ENCODE data around the gene SLC27A2.
A peak's percentile ranks its signal among the peaks of the same experiment; 100 is the strongest.
"Not testable (repeated sequence)": the region's sequence is repeated elsewhere in the genome, so short reads cannot be mapped to it uniquely, and the experiment has no call there.

Gene SLC27A2

DNA sequence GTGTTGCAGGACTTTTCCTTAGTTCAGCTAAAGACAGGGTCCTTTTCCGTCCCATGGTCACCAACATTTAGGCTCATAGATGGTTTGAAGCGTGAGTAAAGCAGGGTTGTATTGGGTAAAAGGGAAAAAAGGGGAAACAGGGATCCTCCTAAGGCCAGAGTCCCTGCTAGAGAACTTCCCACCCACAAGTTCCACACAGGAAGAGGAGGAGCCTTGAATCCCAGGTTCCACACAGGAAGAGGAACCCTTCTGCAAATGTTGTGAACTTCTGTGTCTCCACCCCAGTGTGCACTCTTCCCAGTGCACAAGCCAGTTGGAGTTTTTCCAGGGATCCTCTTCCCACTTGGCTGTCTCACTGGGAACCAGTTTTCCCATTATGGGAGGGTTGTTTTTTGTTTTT, 35.4 kb upstream of the SLC27A2 start:
- H3K4me3 ChIP-seq (ENCODE audit: low read length) = no peak overlapping the region
- DNase-seq (ENCODE audit: low read depth) = no peak
- TF ChIP-seq, protein P1, sequence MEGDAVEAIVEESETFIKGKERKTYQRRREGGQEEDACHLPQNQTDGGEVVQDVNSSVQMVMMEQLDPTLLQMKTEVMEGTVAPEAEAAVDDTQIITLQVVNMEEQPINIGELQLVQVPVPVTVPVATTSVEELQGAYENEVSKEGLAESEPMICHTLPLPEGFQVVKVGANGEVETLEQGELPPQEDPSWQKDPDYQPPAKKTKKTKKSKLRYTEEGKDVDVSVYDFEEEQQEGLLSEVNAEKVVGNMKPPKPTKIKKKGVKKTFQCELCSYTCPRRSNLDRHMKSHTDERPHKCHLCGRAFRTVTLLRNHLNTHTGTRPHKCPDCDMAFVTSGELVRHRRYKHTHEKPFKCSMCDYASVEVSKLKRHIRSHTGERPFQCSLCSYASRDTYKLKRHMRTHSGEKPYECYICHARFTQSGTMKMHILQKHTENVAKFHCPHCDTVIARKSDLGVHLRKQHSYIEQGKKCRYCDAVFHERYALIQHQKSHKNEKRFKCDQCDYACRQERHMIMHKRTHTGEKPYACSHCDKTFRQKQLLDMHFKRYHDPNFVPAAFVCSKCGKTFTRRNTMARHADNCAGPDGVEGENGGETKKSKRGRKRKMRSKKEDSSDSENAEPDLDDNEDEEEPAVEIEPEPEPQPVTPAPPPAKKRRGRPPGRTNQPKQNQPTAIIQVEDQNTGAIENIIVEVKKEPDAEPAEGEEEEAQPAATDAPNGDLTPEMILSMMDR (IDR thresholded peaks at IDR 0.05; ENCODE audit: insufficient read depth, low read depth, low read length, missing control alignments) = no peak

DNA sequence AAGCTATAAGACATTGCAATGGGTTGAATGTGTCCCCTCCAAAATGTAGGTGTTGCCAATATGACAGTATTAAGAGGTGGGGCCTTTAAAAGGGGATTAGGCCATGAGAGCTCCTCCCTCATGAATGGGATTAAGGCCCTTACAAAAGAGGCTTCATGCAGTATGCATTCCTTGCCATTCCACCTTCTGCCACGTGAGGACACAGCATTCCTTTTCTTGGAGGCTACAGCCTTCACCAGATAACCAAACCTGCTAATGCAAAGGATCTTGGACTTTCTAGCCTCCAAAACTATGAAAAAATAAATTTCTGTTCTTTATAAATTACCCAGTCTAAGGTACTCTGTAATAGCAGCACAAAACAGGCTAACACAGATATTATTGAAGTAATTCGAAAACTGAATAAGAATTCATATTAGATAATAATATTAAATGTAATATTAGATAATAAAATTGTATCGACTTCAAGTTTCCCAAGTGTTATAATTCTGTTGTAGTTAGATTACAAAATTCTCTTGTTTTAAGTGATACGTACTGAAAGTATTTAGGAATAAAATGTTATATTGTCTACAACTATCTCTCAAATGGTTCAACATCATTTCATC, 33.5 kb upstream of the SLC27A2 start:
- no peak overlapping the region for H3K4me3 ChIP-seq (ENCODE audit: low read length)
- TF ChIP-seq, protein P1 (IDR thresholded peaks at IDR 0.05; ENCODE audit: insufficient read depth, low read depth, low read length, missing control alignments) = peak; percentile 96
- DNase-seq (ENCODE audit: low read depth) = peak; percentile 84

DNA sequence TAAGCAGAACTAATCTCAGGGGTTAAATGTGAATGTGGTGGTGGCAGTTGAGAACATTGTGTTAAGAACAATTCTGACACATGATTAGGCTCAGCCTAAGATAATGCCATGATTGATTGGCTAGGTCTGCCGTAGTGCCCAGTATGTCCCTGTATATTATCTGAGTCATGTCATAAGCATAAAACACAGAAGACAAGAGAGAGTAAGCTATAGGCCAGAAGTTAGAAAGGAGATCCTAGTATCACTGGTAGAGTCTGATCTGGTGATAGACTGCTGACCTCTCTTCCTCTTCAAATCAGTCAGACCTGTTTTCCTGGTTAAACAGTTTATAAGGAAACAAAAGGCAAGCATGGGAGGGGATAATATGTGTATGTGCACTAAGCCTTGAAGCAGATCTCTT, 32.9 kb upstream of the SLC27A2 start:
- DNase-seq (ENCODE audit: low read depth) = peak; percentile 64
- TF ChIP-seq, protein P1 (IDR thresholded peaks at IDR 0.05; ENCODE audit: insufficient read depth, low read depth, low read length, missing control alignments) = no peak
- no peak overlapping the region for H3K4me3 ChIP-seq (ENCODE audit: low read length)

DNA sequence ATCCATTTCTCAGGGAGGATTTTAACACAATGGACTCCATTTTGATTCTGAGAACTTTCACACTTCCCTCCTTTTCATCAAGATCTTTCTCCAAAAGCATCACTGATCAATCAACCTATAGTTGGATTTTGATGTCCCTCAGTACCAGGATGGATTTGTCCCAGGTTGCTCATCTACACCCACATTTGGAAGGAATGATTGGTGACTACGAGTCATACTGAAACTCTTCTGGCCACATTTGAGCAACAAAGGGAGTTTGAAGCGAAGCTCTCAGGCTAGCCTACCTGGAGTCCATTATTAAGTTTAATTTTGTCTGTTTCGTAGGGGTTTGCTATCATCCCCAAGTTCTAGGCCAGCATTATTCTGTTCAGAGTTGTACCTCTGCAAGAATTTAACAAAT, 31.6 kb upstream of the SLC27A2 start:
- DNase-seq (ENCODE audit: low read depth) = no peak
- H3K4me3 ChIP-seq (ENCODE audit: low read length) = no peak overlapping the region
- TF ChIP-seq, protein P1 (IDR thresholded peaks at IDR 0.05; ENCODE audit: insufficient read depth, low read depth, low read length, missing control alignments) = no peak

DNA sequence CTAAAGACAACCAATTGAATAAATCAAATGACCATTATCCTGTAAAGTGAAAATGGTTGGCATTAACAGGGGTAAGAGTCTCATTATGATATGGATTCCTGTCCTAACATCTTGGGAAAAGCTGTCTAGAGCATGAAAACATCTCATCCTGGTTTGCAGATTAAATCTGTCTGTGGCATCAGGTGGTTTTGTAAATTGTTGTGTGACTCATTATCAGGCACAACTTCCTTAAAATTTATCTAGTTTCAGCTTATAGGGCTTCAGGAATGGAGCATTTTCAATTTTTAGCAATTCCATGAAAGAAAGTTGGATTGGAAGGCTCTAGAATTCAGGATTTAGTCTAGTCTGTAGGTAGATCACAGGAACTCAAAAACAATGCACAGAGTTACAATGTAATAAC, 31.1 kb upstream of the SLC27A2 start:
- no peak for DNase-seq (ENCODE audit: low read depth)
- TF ChIP-seq, protein P1 (IDR thresholded peaks at IDR 0.05; ENCODE audit: insufficient read depth, low read depth, low read length, missing control alignments) = no peak
- no peak overlapping the region for H3K4me3 ChIP-seq (ENCODE audit: low read length)

DNA sequence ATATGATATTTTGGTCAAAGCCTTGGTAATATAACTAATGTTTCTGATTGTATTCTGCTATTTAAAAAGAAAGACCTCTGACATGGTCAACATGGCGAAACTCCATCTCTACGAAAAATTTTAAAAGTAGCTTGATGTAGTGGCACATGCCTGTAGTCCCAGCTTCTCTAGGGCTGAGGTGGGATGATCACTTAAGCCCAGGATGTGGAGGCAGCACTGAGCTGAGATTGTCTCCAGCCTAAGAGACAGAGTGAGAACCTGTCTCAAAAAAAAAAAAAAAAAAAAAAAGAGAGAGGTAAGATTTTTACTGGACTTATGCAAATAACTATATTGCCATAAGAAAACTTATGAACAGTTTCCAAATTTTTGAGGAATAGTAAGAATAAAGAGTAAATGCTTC, 30.5 kb upstream of the SLC27A2 start:
- no peak for DNase-seq (ENCODE audit: low read depth)
- TF ChIP-seq, protein P1 (IDR thresholded peaks at IDR 0.05; ENCODE audit: insufficient read depth, low read depth, low read length, missing control alignments) = no peak
- no peak overlapping the region for H3K4me3 ChIP-seq (ENCODE audit: low read length)

DNA sequence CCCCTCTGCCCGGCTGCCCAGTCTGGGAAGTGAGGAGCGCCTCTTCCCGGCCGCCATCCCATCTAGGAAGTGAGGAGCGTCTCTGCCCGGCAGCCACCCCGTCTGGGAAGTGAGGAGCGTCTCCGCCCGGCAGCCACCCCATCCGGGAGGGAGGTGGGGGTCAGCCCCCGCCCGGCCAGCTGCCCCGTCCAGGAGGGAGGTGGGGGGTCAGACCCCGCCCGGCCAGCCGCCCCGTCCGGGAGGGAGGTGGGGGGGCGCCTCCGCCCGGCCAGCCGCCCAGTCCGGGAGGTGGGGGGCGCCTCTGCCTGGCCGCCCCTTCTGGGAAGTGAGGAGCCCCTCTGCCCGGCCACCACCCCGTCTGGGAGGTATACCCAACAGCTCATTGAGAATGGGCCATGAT, 23.8 kb upstream of the SLC27A2 start:
- not testable (repeated sequence) for DNase-seq (ENCODE audit: low read depth); H3K4me3 ChIP-seq (ENCODE audit: low read length)
